Type B pancreatic cell (in vitro differentiated cells): ENCODE data around the gene PPIB. TPM values are rescaled to one million over a fixed set of nuclear protein-coding genes. Genes with fewer than 3 reads are reported as not detected.
"Not testable (repeated sequence)": the region's sequence is repeated elsewhere in the genome, so short reads cannot be mapped to it uniquely, and the experiment has no call there.

Source experiments
- DNase-seq: peaks from one replicate; pipeline ENCODE4 v3.0.0; 2021; ENCODE audit warnings: mixed read lengths; ENCODE audit not compliant: unreplicated experiment; ENCODE audit errors: extremely low spot score
- H3K27ac Mint-ChIP-seq: 2 replicates; pipeline ENCODE4 v1.8.0; 2021; ENCODE audit warnings: mild to moderate bottlenecking, mixed read lengths
- H3K27me3 Mint-ChIP-seq: 2 replicates; pipeline ENCODE4 v1.8.0; 2021; ENCODE audit warnings: mixed read lengths
- H3K36me3 Mint-ChIP-seq: 2 replicates; pipeline ENCODE4 v1.8.0; 2021; ENCODE audit warnings: mixed read lengths
- H3K4me1 Mint-ChIP-seq: one replicate; pipeline ENCODE4 v1.8.0; 2021; ENCODE audit warnings: mixed read lengths; ENCODE audit not compliant: unreplicated experiment
- H3K4me3 Mint-ChIP-seq: 2 replicates; pipeline ENCODE4 v1.8.0; 2021; ENCODE audit warnings: mild to moderate bottlenecking, mixed read lengths
- H3K9me3 Mint-ChIP-seq: 2 replicates; pipeline ENCODE4 v1.8.0; 2021; ENCODE audit warnings: mixed read lengths
- total RNA-seq: library from RNA; stranded (reverse); gene quantifications from 2 replicates; pipeline ENCODE4 v1.2.1, GENCODE V29; 2021; ENCODE audit warnings: low replicate concordance
- TF ChIP-seq, protein P1 (sequence below): fragments of 200-600 bp; sonication (generic); conservative IDR thresholded peaks from 2 replicates; pipeline ENCODE4 v1.5.0; 2021; ENCODE audit warnings: antibody characterized with exemption, mild to moderate bottlenecking

PPIB gene
- total RNA-seq, 1 donor from 2014 or later, result 551 TPM

DNA sequence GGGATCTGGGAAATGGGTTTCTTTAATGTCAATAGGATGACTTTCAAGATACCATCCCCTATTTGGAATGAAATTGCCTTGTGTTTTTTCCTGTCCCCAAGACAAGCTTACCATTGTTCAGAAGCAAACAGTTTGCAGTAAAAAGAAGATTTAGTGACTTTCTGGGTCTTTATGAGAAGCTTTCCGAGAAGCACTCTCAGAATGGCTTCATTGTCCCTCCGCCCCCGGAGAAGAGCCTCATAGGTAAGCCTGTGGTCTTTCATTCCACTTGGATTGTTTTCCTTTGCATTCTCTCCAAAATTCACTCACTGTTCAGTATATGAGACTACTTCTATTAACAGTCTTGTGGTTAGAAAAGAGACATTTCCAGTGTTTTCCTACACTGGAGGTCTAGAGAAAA is 36.8 kb downstream of the PPIB start:
- no peak for DNase-seq
- TF ChIP-seq, protein P1, sequence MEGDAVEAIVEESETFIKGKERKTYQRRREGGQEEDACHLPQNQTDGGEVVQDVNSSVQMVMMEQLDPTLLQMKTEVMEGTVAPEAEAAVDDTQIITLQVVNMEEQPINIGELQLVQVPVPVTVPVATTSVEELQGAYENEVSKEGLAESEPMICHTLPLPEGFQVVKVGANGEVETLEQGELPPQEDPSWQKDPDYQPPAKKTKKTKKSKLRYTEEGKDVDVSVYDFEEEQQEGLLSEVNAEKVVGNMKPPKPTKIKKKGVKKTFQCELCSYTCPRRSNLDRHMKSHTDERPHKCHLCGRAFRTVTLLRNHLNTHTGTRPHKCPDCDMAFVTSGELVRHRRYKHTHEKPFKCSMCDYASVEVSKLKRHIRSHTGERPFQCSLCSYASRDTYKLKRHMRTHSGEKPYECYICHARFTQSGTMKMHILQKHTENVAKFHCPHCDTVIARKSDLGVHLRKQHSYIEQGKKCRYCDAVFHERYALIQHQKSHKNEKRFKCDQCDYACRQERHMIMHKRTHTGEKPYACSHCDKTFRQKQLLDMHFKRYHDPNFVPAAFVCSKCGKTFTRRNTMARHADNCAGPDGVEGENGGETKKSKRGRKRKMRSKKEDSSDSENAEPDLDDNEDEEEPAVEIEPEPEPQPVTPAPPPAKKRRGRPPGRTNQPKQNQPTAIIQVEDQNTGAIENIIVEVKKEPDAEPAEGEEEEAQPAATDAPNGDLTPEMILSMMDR, result no peak
- H3K4me3 Mint-ChIP-seq, result no peak overlapping the region

DNA sequence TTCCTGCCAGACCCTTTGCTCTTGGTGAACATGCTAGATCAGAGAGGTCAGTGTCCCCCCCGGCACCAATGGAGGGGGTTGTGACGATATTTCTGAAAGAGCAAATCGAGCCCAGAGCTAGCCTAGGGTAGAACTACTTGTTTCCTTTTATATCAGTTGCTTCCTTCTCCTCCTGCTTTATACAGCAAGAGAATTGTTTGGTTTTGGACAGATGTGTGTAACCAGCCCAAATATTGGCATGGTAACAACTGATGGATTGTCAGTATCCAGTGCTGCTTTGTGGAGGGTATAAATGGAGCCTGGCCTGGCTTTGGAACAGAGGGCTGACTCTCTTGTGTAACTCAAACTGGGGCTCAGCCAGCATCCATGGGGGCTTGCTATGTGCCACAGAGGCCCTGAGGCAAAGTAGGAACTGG is 39.9 kb downstream of the PPIB start:
- no peaks in the 10 kb centered on the region for H3K4me1 Mint-ChIP-seq
- H3K27me3 Mint-ChIP-seq, result no peaks in the 10 kb centered on the region
- TF ChIP-seq, protein P1, result no peak
- no peak overlapping the region for H3K4me3 Mint-ChIP-seq
- DNase-seq, result no peak
- H3K36me3 Mint-ChIP-seq, result peaks cover 40% of the 10 kb centered on the region
- no peak overlapping the region for H3K27ac Mint-ChIP-seq
- no peaks in the 10 kb centered on the region for H3K9me3 Mint-ChIP-seq

More for the DNA sequence above, 36.8 kb downstream of the PPIB start:
- Mint-ChIP-seq H3K27me3 (no peaks in the 10 kb centered on the region), H3K27ac (no peak overlapping the region), H3K36me3 (peaks cover 39% of the 10 kb centered on the region), H3K4me1 (no peaks in the 10 kb centered on the region), H3K9me3 (no peaks in the 10 kb centered on the region)

DNA sequence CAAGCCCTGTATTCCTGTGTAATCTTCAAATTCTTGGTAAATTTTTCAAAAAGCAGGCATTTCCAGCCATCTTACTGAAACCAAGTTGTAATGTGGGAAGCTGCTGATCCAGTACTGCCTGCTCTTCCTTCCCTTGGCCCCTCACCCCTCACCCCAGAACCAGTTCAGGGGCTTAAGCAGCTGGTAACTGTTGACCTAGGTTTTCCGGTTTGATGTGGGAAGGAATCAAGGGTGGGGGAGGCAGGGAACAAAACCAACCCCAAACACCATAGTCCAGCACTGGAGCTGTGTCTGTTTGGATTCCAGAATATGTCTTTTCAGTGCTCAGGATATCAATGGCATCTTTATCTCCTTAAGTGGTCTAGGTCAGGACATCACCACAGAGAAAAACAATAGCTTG is 40.4 kb downstream of the PPIB start:
- Mint-ChIP-seq H3K9me3 (no peaks in the 10 kb centered on the region), H3K27ac (no peak overlapping the region), H3K4me3 (no peak overlapping the region), H3K27me3 (no peaks in the 10 kb centered on the region), H3K36me3 (peaks cover 38% of the 10 kb centered on the region), H3K4me1 (no peaks in the 10 kb centered on the region)
- no peak for DNase-seq
- TF ChIP-seq, protein P1, result no peak

DNA sequence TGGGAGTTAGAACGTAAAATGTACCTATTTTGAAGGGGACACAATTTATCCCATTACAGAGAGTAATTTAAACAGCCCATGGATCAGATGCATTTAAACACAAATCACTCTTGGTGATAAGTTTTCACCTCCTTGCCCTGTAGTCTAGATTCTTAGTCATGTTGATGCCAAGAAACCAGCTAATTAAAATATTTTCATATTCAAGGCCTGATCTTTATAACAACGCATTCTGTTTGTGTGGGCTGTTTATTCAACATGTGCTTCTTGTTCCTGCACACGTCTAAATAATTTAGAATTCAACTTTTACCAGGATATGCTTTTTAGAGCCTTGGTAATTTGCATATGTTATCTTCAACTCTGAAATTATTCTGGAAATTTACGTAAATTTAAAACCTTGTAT is 41.2 kb downstream of the PPIB start:
- Mint-ChIP-seq H3K4me3 (no peak overlapping the region), H3K27ac (no peak overlapping the region), H3K36me3 (peaks cover 32% of the 10 kb centered on the region), H3K27me3 (no peaks in the 10 kb centered on the region), H3K4me1 (no peaks in the 10 kb centered on the region), H3K9me3 (no peaks in the 10 kb centered on the region)
- TF ChIP-seq, protein P1, result no peak
- no peak for DNase-seq

DNA sequence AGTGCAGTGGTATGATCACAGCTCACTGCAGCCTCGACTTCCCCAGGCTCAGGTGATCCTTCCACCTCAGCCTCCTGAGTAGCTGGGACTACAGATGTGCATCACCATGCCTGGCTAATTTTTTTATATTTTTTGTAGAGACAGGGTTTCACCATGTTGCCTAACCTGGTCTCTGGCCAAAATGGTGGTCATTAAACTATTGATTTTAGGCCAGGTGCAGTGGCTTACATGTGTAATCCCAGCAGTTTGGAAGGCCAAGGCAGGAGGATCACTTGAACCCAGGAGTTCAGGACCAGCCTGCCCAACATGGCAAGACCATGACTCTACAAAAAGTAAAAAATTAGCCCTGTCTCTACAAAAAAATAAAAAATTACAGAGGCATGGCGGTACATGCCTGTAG is 42.5 kb downstream of the PPIB start:
- not testable (repeated sequence) for H3K4me1 Mint-ChIP-seq, H3K27me3 Mint-ChIP-seq, DNase-seq, H3K9me3 Mint-ChIP-seq, H3K4me3 Mint-ChIP-seq, H3K27ac Mint-ChIP-seq
- peaks cover 32% of the 10 kb centered on the region for H3K36me3 Mint-ChIP-seq

DNA sequence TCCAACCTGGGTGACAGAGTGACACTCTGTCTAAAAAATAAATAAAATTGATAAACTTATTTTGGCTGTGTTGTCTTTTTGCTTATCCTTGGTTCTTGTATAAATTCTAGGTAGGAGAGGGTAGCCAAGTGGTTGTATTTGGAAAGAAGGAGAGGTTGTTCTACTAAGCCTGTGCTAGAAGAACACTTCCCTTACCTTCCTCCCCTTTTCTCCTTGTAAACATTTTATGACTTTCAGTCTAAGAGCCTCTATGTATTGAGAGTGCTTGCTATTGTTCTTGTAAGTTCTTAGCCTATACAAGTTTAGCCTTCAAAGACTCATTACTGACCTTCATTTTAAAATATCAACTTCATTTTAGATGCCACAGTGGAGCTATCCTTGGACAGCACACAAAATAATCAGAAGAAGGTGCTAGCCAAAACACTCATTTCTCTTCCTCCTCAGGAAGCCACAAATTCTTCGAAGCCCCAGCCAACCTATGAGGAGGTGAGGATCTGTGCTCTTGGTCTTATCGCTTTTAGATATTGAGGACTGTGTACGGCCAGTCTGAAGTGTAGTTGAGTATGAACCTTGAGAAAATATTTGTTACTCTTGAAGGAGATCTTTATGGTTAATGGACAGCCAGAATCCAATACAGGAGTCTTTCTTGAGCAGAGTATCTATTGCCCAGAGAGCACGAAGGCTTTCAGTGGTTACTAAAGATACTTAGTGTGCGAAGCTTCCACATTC is 44.9 kb downstream of the PPIB start:
- Mint-ChIP-seq H3K27me3 (no peaks in the 10 kb centered on the region), H3K9me3 (no peaks in the 10 kb centered on the region), H3K36me3 (peaks cover 24% of the 10 kb centered on the region), H3K4me3 (no peak overlapping the region), H3K27ac (no peak overlapping the region), H3K4me1 (no peaks in the 10 kb centered on the region)
- TF ChIP-seq, protein P1, result no peak
- no peak for DNase-seq
